ENCODE measurements around the gene DNM3.

Gene DNM3

DNA sequence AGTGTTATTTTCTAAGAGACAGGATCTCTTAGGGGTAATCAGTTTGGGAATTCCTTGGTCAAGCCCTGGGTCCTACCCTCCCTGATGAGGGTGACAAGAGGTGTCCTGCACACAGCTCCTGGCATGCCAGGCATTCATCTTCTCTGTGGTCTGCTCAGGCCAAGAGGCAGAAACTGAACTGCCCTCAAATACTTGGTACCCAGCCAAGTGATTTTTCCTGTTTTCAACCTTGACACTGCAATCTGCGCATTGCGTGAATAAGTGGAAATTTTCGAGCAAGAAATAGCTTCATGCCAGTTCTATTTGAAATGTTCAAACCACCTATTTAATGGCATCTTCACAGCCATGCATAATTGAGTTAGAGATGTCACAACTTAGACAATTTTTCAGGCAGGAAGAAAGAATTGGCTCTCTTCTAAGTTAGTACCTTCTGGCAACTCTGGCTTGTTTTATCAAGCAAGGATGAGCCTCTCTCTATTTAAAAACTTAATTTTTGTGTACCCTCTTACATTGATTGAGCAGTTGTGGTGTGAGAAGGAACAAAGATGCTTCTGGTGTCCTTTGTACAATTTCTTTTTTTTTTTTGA is 27.0 kb downstream of the DNM3 start:
- no peak for DNase-seq (ENCODE audit: extremely low read depth in 1 of 2, low read depth in 1 of 2)

DNA sequence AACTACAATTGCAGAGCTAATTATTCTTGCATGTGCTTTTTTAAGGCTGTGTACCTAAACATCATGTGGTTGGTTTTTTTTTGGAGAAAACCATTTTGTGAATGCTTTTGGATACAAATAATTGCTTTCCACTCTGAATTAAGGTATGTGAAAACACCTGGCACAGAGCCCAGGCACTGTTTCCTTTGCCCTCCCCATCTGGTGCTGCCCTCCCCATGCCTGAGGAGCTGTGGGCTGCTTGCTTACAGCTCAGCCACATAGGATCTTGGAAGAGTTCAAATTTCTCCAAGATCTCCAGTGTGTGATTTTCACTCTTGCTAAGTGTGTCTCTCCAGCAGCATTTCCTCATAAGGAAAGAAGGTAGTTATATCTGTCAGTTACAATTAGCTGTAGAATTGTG is 27.8 kb downstream of the DNM3 start:
- DNase-seq (ENCODE audit: extremely low read depth in 1 of 2, low read depth in 1 of 2): no peak

DNA sequence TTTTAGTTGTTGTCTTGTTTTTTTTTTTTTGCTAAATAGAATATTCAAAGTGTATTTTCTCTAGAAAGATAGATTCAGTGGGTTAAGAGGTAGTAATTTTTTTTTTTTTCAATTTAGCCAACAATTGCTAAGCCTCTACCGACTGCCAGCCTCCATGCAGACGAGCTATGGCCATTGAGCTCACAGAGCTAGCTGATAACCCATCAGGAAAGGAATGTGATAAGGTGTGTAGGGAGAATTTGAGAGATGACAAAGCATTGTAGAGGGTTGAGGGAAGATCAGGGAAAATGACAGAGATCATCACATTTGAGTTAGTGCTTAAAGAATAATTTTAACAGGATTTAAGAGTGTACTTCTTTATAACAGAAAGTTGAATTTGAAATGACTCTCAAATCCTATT is 30.6 kb downstream of the DNM3 start:
- no peak for DNase-seq (ENCODE audit: extremely low read depth in 1 of 2, low read depth in 1 of 2)

DNA sequence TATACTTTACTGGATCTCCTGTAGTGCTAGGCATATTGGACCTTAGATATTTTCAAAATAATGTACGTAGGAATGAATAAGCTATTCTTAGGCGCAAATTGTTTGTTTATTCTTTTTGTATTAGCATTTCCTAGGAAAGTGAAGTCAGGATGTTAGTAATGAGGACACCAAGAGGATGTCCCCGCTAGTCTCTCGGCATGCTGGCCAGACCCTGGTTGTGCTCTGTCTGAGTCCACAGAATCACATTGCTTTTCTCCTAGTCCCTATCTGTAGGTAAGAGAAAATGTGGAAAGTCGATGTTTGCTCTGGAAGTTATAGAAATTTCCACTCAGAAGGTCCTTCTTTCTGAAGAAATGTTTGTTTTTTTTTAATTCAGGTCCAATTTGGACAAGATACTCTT is 31.1 kb downstream of the DNM3 start:
- DNase-seq (ENCODE audit: extremely low read depth in 1 of 2, low read depth in 1 of 2): no peak

DNA sequence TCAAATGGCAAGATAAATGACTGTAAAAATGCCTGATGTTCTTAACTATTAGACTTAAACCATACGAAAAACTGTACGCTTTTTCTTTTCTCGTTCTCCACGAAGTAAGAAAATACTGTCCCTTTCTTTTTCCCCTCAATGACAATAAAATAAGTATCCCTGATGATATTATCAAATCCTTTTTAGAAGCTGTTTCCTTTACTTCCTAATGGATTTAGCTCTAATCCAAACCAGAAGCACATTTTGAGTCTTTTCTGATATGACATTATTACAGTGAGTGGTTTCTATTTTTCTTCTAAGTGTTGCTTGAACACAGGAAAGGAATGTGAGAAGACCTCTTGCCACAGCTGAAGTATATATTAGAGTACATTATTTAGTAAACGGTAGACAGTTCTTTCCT is 32.4 kb downstream of the DNM3 start:
- DNase-seq (ENCODE audit: extremely low read depth in 1 of 2, low read depth in 1 of 2): no peak

DNA sequence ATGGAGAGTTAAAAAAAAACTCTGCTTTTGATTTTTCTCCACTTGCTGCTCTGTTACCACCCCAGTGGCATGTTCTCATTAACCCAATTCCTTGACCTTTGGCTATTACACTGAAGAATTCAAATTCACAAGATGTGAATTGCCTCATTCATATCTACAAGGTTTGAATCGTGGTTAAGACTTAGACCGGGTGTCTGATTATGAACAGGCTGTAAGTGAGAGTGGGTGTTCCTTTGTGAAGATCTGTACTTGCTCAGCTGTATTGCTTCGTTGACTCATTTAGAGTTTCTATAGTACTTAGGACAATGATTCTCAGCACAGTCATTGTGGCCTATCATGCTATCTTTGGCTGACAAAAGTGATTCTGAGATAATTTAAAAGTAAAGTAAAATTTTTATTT is 36.4 kb downstream of the DNM3 start:
- no peak for DNase-seq (ENCODE audit: extremely low read depth in 1 of 2, low read depth in 1 of 2)

DNA sequence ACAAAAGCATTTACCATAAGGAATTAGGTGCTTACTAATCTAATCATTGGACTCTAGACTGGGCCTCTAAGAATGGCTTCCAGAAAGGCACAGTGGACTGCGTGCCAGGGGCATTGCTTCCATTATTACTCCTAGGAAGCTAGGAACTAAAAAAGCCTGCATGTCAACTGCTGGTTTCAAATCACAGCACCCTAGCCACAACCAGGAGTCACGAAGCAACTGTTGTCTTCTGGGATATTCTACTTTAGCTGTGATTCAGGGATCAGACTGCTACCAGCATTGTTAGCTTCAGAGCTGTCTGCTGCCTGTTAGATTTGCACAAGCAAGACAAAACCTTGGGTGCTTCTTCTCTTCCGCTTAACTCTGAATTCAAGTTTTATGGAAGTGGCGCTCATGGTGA is 38.3 kb downstream of the DNM3 start:
- no peak for DNase-seq (ENCODE audit: extremely low read depth in 1 of 2, low read depth in 1 of 2)

DNA sequence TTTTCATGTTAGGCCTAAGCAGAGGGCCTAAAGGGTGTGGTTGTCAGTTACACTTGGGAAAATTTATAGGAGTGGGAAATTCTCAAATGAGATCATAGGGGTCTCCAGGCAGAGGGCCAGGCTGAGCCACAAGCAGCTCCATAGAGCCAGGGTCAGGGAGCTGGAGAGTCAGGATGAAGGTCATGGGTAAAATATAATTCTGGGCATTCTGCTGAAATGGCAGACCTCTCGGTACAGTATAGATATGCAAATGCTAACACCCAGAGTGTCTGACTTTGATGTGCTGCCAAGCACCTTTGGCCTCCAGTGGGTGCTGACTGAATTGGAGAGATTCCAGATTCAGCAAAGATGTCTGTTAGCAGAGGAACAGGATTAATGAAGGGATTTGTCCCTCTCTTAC is 40.1 kb downstream of the DNM3 start:
- DNase-seq (ENCODE audit: extremely low read depth in 1 of 2, low read depth in 1 of 2): no peak

DNA sequence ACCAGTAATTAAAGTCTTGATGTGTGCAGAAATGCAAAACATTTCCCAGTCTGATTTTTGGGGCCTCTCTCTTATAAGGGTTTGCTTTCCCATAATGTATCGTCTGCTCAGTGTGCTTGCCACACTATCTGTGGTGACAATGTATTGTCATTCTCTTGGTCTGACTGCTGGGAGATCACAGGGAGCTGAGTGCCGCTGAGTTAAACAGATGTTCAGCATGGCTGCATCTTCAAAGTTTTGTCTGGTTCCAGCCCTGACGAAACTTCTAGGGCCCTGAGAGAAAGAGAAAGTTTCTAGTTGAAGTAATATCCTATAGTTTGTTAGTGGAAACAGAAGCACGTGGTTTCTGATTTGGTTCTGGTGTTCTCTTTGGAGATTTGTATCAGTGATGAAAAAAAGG is 42.6 kb downstream of the DNM3 start:
- no peak for DNase-seq (ENCODE audit: extremely low read depth in 1 of 2, low read depth in 1 of 2)

DNA sequence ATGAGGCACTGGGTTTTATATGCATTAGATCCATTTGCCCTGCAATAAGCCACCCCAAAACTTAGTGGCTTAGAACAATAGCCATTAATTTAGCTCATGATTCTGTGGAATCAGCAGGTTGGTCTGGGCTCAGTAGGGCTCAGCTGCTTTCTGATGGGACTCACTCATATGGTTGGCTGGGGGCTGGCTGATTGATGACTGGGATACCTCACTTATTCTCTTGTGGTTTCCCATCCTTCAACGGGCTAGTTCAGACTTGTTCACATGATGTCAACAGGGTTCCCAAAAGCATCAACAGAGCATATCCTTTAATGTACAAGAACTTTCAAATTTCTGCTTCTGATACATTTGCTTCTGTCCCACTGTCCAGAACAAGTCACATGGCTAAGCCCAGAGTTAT is 43.2 kb downstream of the DNM3 start:
- no peak for DNase-seq (ENCODE audit: extremely low read depth in 1 of 2, low read depth in 1 of 2)

DNA sequence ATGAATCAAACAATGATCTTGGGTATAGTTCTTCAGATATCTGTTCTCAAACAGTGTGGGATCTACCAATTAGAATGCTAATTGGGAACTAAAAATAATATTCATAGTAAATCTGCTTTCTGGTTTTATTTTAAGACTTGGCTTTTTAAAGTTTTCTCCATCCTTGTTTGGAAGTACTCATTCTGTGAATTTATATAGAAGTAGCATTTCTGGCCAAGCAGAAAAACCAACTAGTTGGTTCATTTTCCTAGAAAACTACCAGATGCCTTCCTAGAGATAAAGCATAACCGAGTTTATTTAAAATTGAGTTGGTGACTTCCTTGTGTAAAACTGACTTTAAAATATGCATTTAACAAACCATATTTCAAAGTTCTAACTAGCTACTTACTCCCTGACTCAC is 48.8 kb downstream of the DNM3 start:
- DNase-seq (ENCODE audit: extremely low read depth in 1 of 2, low read depth in 1 of 2): no peak

DNA sequence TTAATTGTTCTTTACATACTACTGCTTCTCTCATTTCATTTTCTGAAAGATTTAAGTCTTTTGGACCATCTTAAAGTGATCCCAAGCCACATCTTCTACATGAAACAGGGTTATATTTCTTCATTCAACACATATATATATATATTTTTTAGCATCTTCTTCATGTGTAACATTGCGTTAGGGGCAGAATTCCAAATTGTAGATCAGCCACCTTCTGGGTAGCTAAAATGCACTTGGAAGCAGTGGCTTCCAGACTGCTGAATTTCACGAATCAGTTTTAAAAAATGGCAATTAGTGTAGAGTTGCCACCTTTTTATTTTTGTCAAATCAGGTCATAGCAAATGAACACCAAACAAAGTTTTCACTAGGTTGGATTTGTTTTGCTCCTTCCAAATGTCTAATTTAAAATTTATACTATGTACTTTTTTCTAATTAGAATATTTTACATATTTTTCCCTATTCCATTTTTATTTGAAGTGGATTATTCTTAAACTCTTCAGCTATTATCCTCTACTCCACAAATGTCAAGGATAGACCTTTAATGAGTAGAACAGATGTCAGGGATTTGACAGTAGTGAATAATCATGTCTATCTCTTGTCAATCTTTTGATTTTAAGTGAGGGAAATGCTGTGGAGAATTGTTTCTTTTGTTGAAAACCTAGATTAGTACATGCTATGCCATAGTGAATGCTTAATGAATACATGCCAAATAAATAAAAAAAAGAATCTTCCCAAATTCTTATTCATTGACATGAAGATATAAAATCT is 55.8 kb downstream of the DNM3 start:
- no peak for DNase-seq (ENCODE audit: extremely low read depth in 1 of 2, low read depth in 1 of 2)

DNA sequence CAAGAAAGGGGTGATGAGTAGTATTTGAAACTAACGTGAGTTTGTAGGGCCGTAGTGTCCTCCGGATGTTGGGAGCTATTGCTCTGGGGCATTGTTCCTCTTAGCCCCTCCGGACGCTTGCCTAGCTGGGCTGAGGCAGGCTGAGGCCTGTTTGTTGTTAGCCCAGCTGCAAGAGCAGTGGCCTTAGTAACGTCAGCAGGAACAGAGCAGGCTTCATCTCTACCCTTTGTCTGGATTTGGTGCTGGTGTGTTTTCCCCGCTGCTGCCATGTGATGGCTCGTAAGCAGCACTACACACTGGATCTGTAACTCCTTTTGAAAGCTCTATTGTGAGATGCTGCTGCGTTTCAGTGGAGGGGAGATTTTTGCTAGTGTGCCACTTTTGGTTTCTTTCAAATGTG is 57.6 kb downstream of the DNM3 start:
- DNase-seq (ENCODE audit: extremely low read depth in 1 of 2, low read depth in 1 of 2): no peak

DNA sequence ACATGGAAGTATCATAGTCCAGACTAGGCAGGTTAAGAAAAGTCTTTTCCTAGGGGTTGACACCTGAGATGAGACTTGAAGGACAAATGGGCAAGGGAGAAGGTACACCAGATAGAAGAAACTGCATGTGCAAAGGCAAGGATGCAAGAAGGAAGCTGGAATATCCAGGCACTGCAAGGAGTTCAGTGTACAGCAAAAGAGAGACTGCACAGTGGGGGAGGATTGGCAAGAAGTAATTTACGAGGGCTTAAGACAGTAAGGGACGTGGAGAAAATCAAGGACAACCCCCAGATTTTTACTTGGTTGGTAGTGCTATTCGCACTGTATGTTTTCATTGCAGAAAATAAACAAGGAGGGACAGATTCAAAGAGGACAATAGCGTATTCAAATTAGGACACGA is 58.5 kb downstream of the DNM3 start:
- DNase-seq (ENCODE audit: extremely low read depth in 1 of 2, low read depth in 1 of 2): no peak

DNA sequence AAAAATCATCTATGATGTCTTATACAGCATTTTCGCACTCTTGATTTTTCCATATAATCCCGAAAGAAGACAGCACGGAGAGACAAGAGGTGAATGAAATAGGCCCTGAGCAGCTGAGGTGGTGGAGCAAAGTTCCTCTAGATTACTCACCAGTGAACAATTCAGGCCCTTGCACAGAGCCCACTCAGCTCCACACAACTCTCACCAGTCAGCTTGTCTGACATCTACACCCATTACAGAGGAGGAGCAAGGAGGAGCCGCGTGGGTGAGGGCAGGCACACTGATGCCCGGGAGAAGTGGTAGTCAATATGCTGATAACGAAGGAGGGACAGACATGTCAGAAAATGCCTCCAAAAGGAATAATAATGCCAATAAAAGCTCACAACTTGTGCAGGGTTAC is 59.9 kb downstream of the DNM3 start:
- DNase-seq (ENCODE audit: extremely low read depth in 1 of 2, low read depth in 1 of 2): no peak

DNA sequence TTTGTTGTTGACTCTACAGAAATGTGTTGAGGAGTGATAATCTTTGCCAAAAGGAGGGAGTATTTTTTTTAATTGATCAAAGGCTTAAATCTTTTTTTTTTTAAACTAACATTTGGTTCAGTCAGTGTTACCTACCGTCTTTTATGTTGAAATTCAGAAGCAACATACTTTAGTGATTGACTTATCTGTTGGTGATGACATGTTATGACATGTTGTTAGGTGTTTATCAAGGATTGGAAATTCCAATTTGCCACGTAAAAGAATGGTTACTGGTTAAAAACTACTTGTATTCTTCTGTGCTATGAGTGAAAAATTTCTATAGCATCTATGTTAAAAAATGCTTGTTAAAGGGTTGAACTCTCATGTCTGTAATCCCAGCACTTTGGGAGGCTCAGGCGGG is 61.2 kb downstream of the DNM3 start:
- DNase-seq (ENCODE audit: extremely low read depth in 1 of 2, low read depth in 1 of 2): no peak

DNA sequence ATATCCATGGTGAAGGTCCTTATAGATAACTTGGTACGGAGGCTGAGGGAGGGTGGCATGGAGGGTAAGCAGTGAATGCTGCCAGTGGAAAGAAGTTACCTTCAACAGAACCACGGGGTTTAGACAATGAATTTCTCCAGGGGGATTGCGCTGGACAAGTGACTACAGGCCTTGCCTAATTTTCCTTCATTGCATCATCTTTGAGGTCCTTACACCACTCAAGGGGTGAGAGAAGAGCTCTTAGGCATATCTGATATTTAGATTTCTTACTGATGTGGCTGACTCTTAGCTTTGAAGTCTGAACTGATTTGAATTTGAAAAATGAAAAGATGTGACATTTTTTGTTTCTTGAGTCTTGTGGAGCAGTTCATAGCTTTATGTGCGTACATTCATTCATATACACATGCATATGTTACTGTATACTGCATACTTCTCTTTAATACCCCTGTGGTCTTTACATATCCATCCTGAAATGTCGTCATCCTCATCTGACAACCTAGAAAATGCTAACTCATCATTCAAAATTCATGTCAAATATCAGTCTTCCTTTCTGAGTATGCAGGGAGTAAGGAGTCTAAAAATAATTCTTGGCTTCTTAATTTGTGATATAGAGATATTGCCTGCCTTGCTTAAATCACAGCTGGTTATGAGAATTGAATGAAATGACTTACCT is 63.6 kb downstream of the DNM3 start:
- no peak for DNase-seq (ENCODE audit: extremely low read depth in 1 of 2, low read depth in 1 of 2)

DNA sequence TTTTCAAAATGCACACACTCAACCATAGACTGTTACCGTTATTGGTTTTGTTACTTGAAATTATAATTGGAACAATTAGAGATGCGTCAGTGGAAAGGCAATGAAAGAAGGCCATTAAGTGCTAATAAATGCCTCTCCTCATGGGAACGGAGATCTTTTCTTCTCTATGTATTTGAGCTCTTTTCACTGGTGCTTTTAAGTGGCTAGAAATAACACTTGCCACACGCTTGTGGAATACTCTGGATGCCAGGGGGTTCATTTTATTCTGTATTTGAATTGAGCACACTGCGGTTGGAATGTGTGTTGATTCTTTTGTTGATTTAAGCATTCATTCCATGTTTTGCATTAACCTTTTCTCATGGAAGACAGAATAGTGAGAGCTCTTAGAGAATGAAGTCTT is 68.4 kb downstream of the DNM3 start:
- no peak for DNase-seq (ENCODE audit: extremely low read depth in 1 of 2, low read depth in 1 of 2)

DNA sequence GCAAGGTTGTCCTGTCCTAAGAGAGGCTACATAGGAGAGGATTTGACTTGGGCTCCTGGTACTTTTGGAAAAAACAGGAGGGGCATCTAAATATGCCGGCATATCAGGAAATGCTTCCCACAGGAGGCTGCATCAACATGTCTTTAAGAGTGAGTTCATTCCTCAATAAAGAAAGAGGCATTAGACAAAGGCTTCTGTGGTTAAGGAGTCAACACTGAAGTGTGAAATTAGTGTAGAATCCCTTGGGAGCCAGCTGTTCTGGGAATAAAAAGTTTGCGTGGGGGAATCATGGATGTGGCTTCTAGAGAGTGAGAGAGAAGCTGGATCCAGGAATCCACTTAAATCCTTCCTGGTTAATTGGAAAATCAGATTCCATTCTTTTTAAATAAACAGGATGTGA is 69.5 kb downstream of the DNM3 start:
- no peak for DNase-seq (ENCODE audit: extremely low read depth in 1 of 2, low read depth in 1 of 2)

DNA sequence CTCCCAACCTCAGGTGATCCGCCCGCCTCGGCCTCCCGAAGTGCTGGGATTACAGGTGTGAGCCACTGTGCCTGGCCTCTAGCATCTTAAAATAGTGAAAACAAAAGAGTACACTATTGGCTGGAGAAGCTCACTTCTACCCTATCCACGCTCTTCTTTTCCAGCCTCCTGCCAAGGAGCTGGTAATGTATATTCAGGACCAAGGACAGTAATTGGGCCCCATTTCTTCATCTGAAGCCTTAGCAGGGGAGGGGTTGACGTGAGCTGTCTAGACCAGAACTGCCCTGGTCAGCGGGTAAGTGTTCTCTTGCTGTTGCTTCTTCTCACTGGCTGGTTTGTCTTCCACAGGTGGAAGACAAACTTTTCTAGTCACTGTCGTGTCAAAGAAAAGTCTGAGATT is 70.2 kb downstream of the DNM3 start:
- no peak for DNase-seq (ENCODE audit: extremely low read depth in 1 of 2, low read depth in 1 of 2)

DNA sequence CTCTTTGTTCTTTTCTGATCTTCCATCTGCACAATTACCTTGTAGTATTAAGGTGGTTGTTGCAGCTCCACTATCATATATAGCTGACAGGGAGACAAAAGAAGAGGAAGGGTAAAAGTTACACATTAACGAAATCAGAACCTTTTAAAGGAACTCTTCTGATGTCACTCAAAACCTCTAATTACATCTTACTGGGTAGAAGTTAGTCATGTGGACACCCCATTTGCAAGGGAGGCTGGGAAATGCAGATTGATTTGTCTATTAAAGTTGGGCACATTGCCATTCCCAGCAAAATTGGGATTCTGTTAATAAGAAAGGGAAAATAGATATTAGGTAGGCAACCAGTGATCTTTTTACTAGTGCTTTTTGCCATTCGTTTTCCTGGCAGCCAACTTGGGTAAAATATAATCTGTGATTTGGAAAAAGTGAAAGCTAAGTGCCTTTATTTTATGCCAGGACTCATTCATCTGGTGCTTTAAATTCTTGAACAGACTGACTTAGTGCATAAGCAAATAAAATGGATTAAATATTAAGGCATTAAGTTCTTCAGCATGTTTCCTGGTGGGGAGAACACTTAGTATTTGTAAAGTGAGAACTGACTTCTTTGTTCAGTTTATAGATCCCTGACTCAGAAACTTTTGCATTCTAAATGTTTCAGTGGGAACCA is 71.3 kb downstream of the DNM3 start:
- no peak for DNase-seq (ENCODE audit: extremely low read depth in 1 of 2, low read depth in 1 of 2)

DNA sequence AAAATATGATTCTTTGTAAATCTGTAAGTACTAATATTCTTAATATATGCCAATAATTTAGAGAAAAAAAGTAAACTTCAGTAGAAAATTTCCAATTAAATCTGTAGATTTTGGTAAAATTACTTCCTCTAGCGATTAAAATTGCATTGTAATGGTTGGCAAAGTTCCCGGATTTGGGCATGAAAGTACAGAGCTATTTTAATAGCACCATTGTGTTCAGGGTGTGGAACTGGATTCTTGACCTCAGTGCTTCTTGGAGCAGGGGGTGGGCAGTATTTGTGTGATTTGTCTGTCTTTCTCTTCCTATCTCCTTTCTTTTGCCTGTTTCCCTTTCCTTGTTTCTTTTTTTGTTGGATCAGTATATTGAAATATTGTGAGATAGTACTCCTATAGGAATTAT is 72.1 kb downstream of the DNM3 start:
- no peak for DNase-seq (ENCODE audit: extremely low read depth in 1 of 2, low read depth in 1 of 2)
